Breast epithelium (tissue), 3 donors: ENCODE data around the gene CGN.

ENCODE experiments used
- CTCF ChIP-seq, 3 donors: fragments of 450-650 bp; IDR thresholded peaks; one replicate each; pipeline ENCODE4 v1.5.1; 2016 to 2017; ENCODE audit warnings: antibody characterized with exemption in 3 of 3, mild to moderate bottlenecking in 3 of 3, moderate library complexity in 3 of 3
- POLR2A ChIP-seq: fragments of 450-650 bp; IDR thresholded peaks from one replicate; pipeline ENCODE4 v1.6.1; 2016; ENCODE audit warnings: antibody characterized with exemption, mild to moderate bottlenecking, moderate library complexity
- POLR2AphosphoS5 ChIP-seq, 3 donors: sonication (generic); formaldehyde crosslinking; IDR thresholded peaks; one replicate each; pipeline ENCODE4 v1.6.1; 2017; ENCODE audit warnings: antibody characterized with exemption in 3 of 3

GRCh38 chr1:151547119-151547899, 36.1 kb downstream of the CGN start:
- no peak for TF ChIP-seq CTCF (IDR thresholded peaks at IDR 0.05)
- peak; percentile 66 to 87 (median 86) for TF ChIP-seq POLR2AphosphoS5 (IDR thresholded peaks at IDR 0.05)
- no peak for TF ChIP-seq POLR2A
